Fibroblast of lung (primary cell): Measurements from ENCODE around the gene PRKAG2. TPM values are rescaled to one million over a fixed set of nuclear protein-coding genes. Genes with fewer than 3 reads are reported as not detected.

ENCODE experiments used
- DNase-seq, 2 donors: peaks; one replicate each; pipeline versions ENCODE4 v3.0.0 to v3.0.0-alpha.2; 2010; ENCODE audit warnings: low read depth in 2 of 2
- H2AFZ ChIP-seq: 2 replicates; pipeline ENCODE4 v1.5.1; 2012; ENCODE audit warnings: low read length, control low read depth, inconsistent platforms
- H3K27ac ChIP-seq: 2 replicates; pipeline ENCODE4 v1.5.1; 2011; ENCODE audit warnings: low read length, control low read depth; ENCODE audit not compliant: insufficient read depth
- H3K27me3 ChIP-seq: 2 replicates; pipeline ENCODE4 v1.5.1; 2011; ENCODE audit warnings: mild to moderate bottlenecking, low read length; ENCODE audit not compliant: control insufficient read depth, insufficient read depth
- H3K36me3 ChIP-seq: 2 replicates; pipeline ENCODE4 v1.5.1; 2011; ENCODE audit warnings: low read length; ENCODE audit not compliant: control insufficient read depth, insufficient read depth
- H3K4me1 ChIP-seq: 2 replicates; pipeline ENCODE4 v1.5.1; 2011; ENCODE audit warnings: low read length; ENCODE audit not compliant: control insufficient read depth, insufficient read depth; ENCODE audit errors: extremely low read depth
- H3K4me2 ChIP-seq: 2 replicates; pipeline ENCODE4 v1.5.1; 2011; ENCODE audit warnings: low read length, control low read depth; ENCODE audit not compliant: insufficient read depth; ENCODE audit errors: extremely low read depth
- H3K4me3 ChIP-seq, 4 experiments: fragments of 200-600 bp in 1 of 4; sonication (generic) in 1 of 4; replicated peaks in 1 of 4; 2 replicates each; pipeline ENCODE4 v1.5.1; 2011 to 2016; ENCODE audit warnings: low read length in 4 of 4, low read depth in 3 of 4, mild to moderate bottlenecking in 3 of 4, control low read depth in 2 of 4, inconsistent platforms in 1 of 4, mixed read lengths in 1 of 4; ENCODE audit not compliant: insufficient read depth in 1 of 4; ENCODE audit errors: control extremely low read depth in 1 of 4
- H3K79me2 ChIP-seq: 2 replicates; pipeline ENCODE4 v1.5.1; 2012; ENCODE audit warnings: mild to moderate bottlenecking, low read length, inconsistent platforms; ENCODE audit not compliant: control insufficient read depth, insufficient read depth
- H3K9ac ChIP-seq: 2 replicates; pipeline ENCODE4 v1.5.1; 2011; ENCODE audit warnings: mild to moderate bottlenecking, low read length, control low read depth; ENCODE audit not compliant: insufficient read depth
- H3K9me3 ChIP-seq: 2 replicates; pipeline ENCODE4 v1.5.1; 2012; ENCODE audit warnings: low read depth, low read length; ENCODE audit not compliant: control insufficient read depth, insufficient read depth
- H4K20me1 ChIP-seq: 2 replicates; pipeline ENCODE4 v1.5.1; 2011; ENCODE audit warnings: low read length; ENCODE audit not compliant: control insufficient read depth, insufficient read depth; ENCODE audit errors: extremely low read depth
- CTCF ChIP-seq, 2 donors: IDR thresholded peaks in 1 of 2; conservative IDR thresholded peaks in 1 of 2; 1 replicate in 1 of 2; 2 replicates in 1 of 2; pipeline ENCODE4 v1.5.1; 2011 to 2012; ENCODE audit warnings: low read length in 2 of 2, control low read depth in 1 of 2, inconsistent platforms in 1 of 2, low read depth in 1 of 2, mild to moderate bottlenecking in 1 of 2
- EZH2 ChIP-seq: IDR thresholded peaks from 2 replicates; pipeline ENCODE4 v1.5.1; 2012; ENCODE audit warnings: low read length, control low read depth, mild to moderate bottlenecking; ENCODE audit errors: missing control alignments
- polyA plus RNA-seq, 2 donors: library from polyadenylated mRNA; depleted of rRNA in 1 of 2; stranded (reverse) in 1 of 2; unstranded in 1 of 2; fragments of >200 nt; gene quantifications; 2 replicates each; pipeline ENCODE4 v1.2.1, GENCODE V29; 2011 to 2012; ENCODE audit warnings: missing spikeins in 1 of 2
- total RNA-seq: library from RNA; depleted of rRNA; stranded (reverse); fragments of >200 nt; gene quantifications from 2 replicates; pipeline ENCODE4 v1.2.1, GENCODE V29; 2014

PRKAG2 gene
- total and polyA plus RNA-seq, 2 donors (not counting 1 experiment from before 2014, with no cell fraction given), result 11.9 to 56.7 TPM

- H3K79me2 ChIP-seq, result no peaks in the 10 kb centered on the region
- TF ChIP-seq CTCF (conservative IDR thresholded peaks at IDR 0.05 in 1 of 2, IDR thresholded peaks at IDR 0.05 in 1 of 2; ENCODE audit: low read depth in 1 of 2, low read length in 2 of 2) (no peak), EZH2 (no peak)
- H3K9ac ChIP-seq, result no peak overlapping the region
- no peak overlapping the region for H2AFZ ChIP-seq
- H4K20me1 ChIP-seq, result no peaks in the 10 kb centered on the region
- no peak overlapping the region for H3K4me3 ChIP-seq
- no peak overlapping the region for H3K4me2 ChIP-seq
- H3K9me3 ChIP-seq, result no peaks in the 10 kb centered on the region
- peaks cover 6% of the 10 kb centered on the region for H3K4me1 ChIP-seq
- no peak overlapping the region for H3K27ac ChIP-seq
- no peak for DNase-seq
- no peaks in the 10 kb centered on the region for H3K27me3 ChIP-seq
- H3K36me3 ChIP-seq, result no peaks in the 10 kb centered on the region
These were observed 169.8 kb downstream of the PRKAG2 start for GRCh38 chr7:151707105-151707469.

GRCh38 chr7:151706277-151707104, 170.4 kb downstream of the PRKAG2 start:
- no peaks in the 10 kb centered on the region for H3K9me3 ChIP-seq
- no peak overlapping the region for H3K27ac ChIP-seq
- no peaks in the 10 kb centered on the region for H4K20me1 ChIP-seq
- TF ChIP-seq CTCF (conservative IDR thresholded peaks at IDR 0.05 in 1 of 2, IDR thresholded peaks at IDR 0.05 in 1 of 2; ENCODE audit: low read depth in 1 of 2, low read length in 2 of 2) (no peak), EZH2 (no peak)
- H3K4me1 ChIP-seq, result peaks cover 6% of the 10 kb centered on the region
- no peak overlapping the region for H2AFZ ChIP-seq
- no peaks in the 10 kb centered on the region for H3K36me3 ChIP-seq
- H3K9ac ChIP-seq, result no peak overlapping the region
- H3K4me3 ChIP-seq, result no peak overlapping the region
- no peaks in the 10 kb centered on the region for H3K27me3 ChIP-seq
- DNase-seq, result peak; percentile 32 to 45
- H3K79me2 ChIP-seq, result no peaks in the 10 kb centered on the region
- no peak overlapping the region for H3K4me2 ChIP-seq

- Histone ChIP-seq H3K27me3 (no peaks in the 10 kb centered on the region), H3K9me3 (no peaks in the 10 kb centered on the region), H3K4me2 (no peak overlapping the region), H3K9ac (no peak overlapping the region), H3K79me2 (no peaks in the 10 kb centered on the region), H3K27ac (no peak overlapping the region), H2AFZ (no peak overlapping the region), H4K20me1 (no peaks in the 10 kb centered on the region), H3K4me3 (no peak overlapping the region), H3K36me3 (no peaks in the 10 kb centered on the region), H3K4me1 (peaks cover 6% of the 10 kb centered on the region)
- TF ChIP-seq CTCF (conservative IDR thresholded peaks at IDR 0.05 in 1 of 2, IDR thresholded peaks at IDR 0.05 in 1 of 2; ENCODE audit: low read depth in 1 of 2, low read length in 2 of 2), result peak; percentile 43 to 69
- no peak for TF ChIP-seq EZH2
- peak; percentile 59 to 71 for DNase-seq
These were observed 171.2 kb downstream of the PRKAG2 start for GRCh38 chr7:151705636-151706276.
